ENCODE measurements around the gene GOLGA7B.

Gene GOLGA7B

GRCh38 chr10:97849687-97850402 is at the start of gene GOLGA7B:
Gene GOLGA7B, plus strand, starts transcription at chr10:97849843. Its CDS starts 461 bp downstream, at chr10:97850304.
- in situ Hi-C loops (cut with MboI; ENCODE audit: low pct_unique_long_range_greater_than_20kb, low sequenced_read_pairs) = no loop called here
- DNase-seq = no peak

- no peak for DNase-seq
- in situ Hi-C loops (cut with MboI; ENCODE audit: low pct_unique_long_range_greater_than_20kb, low sequenced_read_pairs) = no loop called here
Measured at GRCh38 chr10:97800474-97800873, 49.2 kb upstream of the GOLGA7B start.

GRCh38 chr10:97801422-97801821 is 48.2 kb upstream of the GOLGA7B start:
- no peak for DNase-seq
- in situ Hi-C loops (cut with MboI; ENCODE audit: low pct_unique_long_range_greater_than_20kb, low sequenced_read_pairs) = no loop called here

GRCh38 chr10:97805096-97805884 is 44.4 kb upstream of the GOLGA7B start:
- in situ Hi-C loops (cut with MboI; ENCODE audit: low pct_unique_long_range_greater_than_20kb, low sequenced_read_pairs) = no loop called here
- no peak for DNase-seq

- DNase-seq = no peak
- in situ Hi-C loops (cut with MboI; ENCODE audit: low pct_unique_long_range_greater_than_20kb, low sequenced_read_pairs) = no loop called here
Measured at GRCh38 chr10:97805949-97806348, 43.7 kb upstream of the GOLGA7B start.

- no peak for DNase-seq
- in situ Hi-C loops (cut with MboI; ENCODE audit: low pct_unique_long_range_greater_than_20kb, low sequenced_read_pairs) = no loop called here
Measured at GRCh38 chr10:97810446-97810845, 39.2 kb upstream of the GOLGA7B start.

GRCh38 chr10:97811958-97812357 is 37.7 kb upstream of the GOLGA7B start:
- in situ Hi-C loops (cut with MboI; ENCODE audit: low pct_unique_long_range_greater_than_20kb, low sequenced_read_pairs) = no loop called here

GRCh38 chr10:97812696-97813095 is 36.9 kb upstream of the GOLGA7B start:
- DNase-seq = no peak
- in situ Hi-C loops (cut with MboI; ENCODE audit: low pct_unique_long_range_greater_than_20kb, low sequenced_read_pairs) = no loop called here

More at GRCh38 chr10:97811958-97812357, 37.7 kb upstream of the GOLGA7B start:
- DNase-seq = no peak

- in situ Hi-C loops (cut with MboI; ENCODE audit: low pct_unique_long_range_greater_than_20kb, low sequenced_read_pairs) = no loop called here
Measured at GRCh38 chr10:97813311-97813710, 36.3 kb upstream of the GOLGA7B start.

GRCh38 chr10:97814996-97815395 is 34.6 kb upstream of the GOLGA7B start:
- DNase-seq = no peak
- in situ Hi-C loops (cut with MboI; ENCODE audit: low pct_unique_long_range_greater_than_20kb, low sequenced_read_pairs) = no loop called here

More at GRCh38 chr10:97813311-97813710, 36.3 kb upstream of the GOLGA7B start:
- no peak for DNase-seq

GRCh38 chr10:97816609-97817008 is 33.0 kb upstream of the GOLGA7B start:
- DNase-seq = no peak
- in situ Hi-C loops (cut with MboI; ENCODE audit: low pct_unique_long_range_greater_than_20kb, low sequenced_read_pairs) = no loop called here

GRCh38 chr10:97818572-97818971 is 31.1 kb upstream of the GOLGA7B start:
- in situ Hi-C loops (cut with MboI; ENCODE audit: low pct_unique_long_range_greater_than_20kb, low sequenced_read_pairs) = no loop called here
- DNase-seq = no peak

- in situ Hi-C loops (cut with MboI; ENCODE audit: low pct_unique_long_range_greater_than_20kb, low sequenced_read_pairs) = no loop called here
- DNase-seq = no peak
Measured at GRCh38 chr10:97820096-97820704, 29.4 kb upstream of the GOLGA7B start.

- in situ Hi-C loops (cut with MboI; ENCODE audit: low pct_unique_long_range_greater_than_20kb, low sequenced_read_pairs) = no loop called here
Measured at GRCh38 chr10:97821308-97822038, 28.2 kb upstream of the GOLGA7B start.

GRCh38 chr10:97822261-97822687 is 27.4 kb upstream of the GOLGA7B start:
- in situ Hi-C loops (cut with MboI; ENCODE audit: low pct_unique_long_range_greater_than_20kb, low sequenced_read_pairs) = no loop called here

More at GRCh38 chr10:97821308-97822038, 28.2 kb upstream of the GOLGA7B start:
- no peak for DNase-seq

GRCh38 chr10:97823734-97824133 is 25.9 kb upstream of the GOLGA7B start:
- in situ Hi-C loops (cut with MboI; ENCODE audit: low pct_unique_long_range_greater_than_20kb, low sequenced_read_pairs) = no loop called here
- no peak for DNase-seq

More at GRCh38 chr10:97822261-97822687, 27.4 kb upstream of the GOLGA7B start:
- no peak for DNase-seq

- in situ Hi-C loops (cut with MboI; ENCODE audit: low pct_unique_long_range_greater_than_20kb, low sequenced_read_pairs) = no loop called here
- DNase-seq = no peak
Measured at GRCh38 chr10:97825020-97825760, 24.5 kb upstream of the GOLGA7B start.

- in situ Hi-C loops (cut with MboI; ENCODE audit: low pct_unique_long_range_greater_than_20kb, low sequenced_read_pairs) = no loop called here
- no peak for DNase-seq
Measured at GRCh38 chr10:97826892-97827291, 22.8 kb upstream of the GOLGA7B start.
